Head of caudate nucleus (tissue), 42 donors: ENCODE measurements around the gene PRAF2.

ENCODE experiments used
- DNase-seq, 42 donors: peaks; one replicate each; pipeline versions ENCODE4 v3.0.0 to v3.0.0-alpha.2; 2020 to 2021; ENCODE audit warnings: mixed read lengths in 7 of 42
- intact Hi-C: fragments of 100-400 bp; cut with DNase I; formaldehyde crosslinking; loops from one replicate; pipeline ENCODE4 v1.15.0; 2022

The PRAF2 gene

GRCh38 chrX:49073601-49074575 lies at the start of gene PRAF2:
TSS of gene PRAF2 (minus strand) at chrX:49074002. CDS start at chrX:49073987, 15 bp downstream.
- intact Hi-C loops, result no loop called here

GRCh38 chrX:49122499-49122898 lies 48.7 kb upstream of the PRAF2 start:
- DNase-seq, result no peak
- intact Hi-C loops, result no loop called here

More at GRCh38 chrX:49073601-49074575, at the start of gene PRAF2:
- DNase-seq, result peak; percentile 90 to 98 (median 95)

GRCh38 chrX:49120091-49120490 lies 46.3 kb upstream of the PRAF2 start:
- DNase-seq, result no peak
- intact Hi-C loops, result no loop called here

GRCh38 chrX:49117581-49117980 lies 43.8 kb upstream of the PRAF2 start:
- intact Hi-C loops, result no loop called here
- DNase-seq, result no peak

GRCh38 chrX:49116716-49117115 lies 42.9 kb upstream of the PRAF2 start:
- intact Hi-C loops, result no loop called here
- no peak for DNase-seq

- intact Hi-C loops, result no loop called here
- no peak for DNase-seq
Measured at GRCh38 chrX:49116076-49116475, 42.3 kb upstream of the PRAF2 start.

- intact Hi-C loops, result no loop called here
- DNase-seq, result peak in 41 of 42 donors; percentile 16 to 80 (median 59)
Measured at GRCh38 chrX:49111791-49112190, 38.0 kb upstream of the PRAF2 start.

GRCh38 chrX:49110417-49110816 lies 36.6 kb upstream of the PRAF2 start:
- DNase-seq, result no peak
- intact Hi-C loops, result no loop called here

- no peak for DNase-seq
- intact Hi-C loops, result no loop called here
Measured at GRCh38 chrX:49108641-49109040, 34.8 kb upstream of the PRAF2 start.

GRCh38 chrX:49106930-49107329 lies 33.1 kb upstream of the PRAF2 start:
- peak in 31 of 42 donors; percentile 1 to 59 (median 32) for DNase-seq
- intact Hi-C loops, result no loop called here

- DNase-seq, result no peak
- intact Hi-C loops, result no loop called here
Measured at GRCh38 chrX:49106296-49106695, 32.5 kb upstream of the PRAF2 start.

- intact Hi-C loops, result no loop called here
- no peak for DNase-seq
Measured at GRCh38 chrX:49103637-49104036, 29.8 kb upstream of the PRAF2 start.

- no peak for DNase-seq
- intact Hi-C loops, result no loop called here
Measured at GRCh38 chrX:49102190-49102589, 28.4 kb upstream of the PRAF2 start.

GRCh38 chrX:49101629-49101984 lies 27.8 kb upstream of the PRAF2 start:
- intact Hi-C loops, result no loop called here
- DNase-seq, result no peak

- intact Hi-C loops, result no loop called here
- DNase-seq, result peak; percentile 80 to 96 (median 91)
Measured at GRCh38 chrX:49100704-49101628, 27.2 kb upstream of the PRAF2 start.

- DNase-seq, result no peak
- intact Hi-C loops, result no loop called here
Measured at GRCh38 chrX:49096419-49096818, 22.6 kb upstream of the PRAF2 start.

- no peak for DNase-seq
- intact Hi-C loops, result no loop called here
Measured at GRCh38 chrX:49089553-49089952, 15.8 kb upstream of the PRAF2 start.

- no peak for DNase-seq
Measured at GRCh38 chrX:49082271-49082871, 8.6 kb upstream of the PRAF2 start.

More at GRCh38 chrX:49082271-49082871, 8.6 kb upstream of the PRAF2 start:
- intact Hi-C loops, result no loop called here
